Left kidney (tissue), 2 donors: Measurements from ENCODE around the gene ZNHIT2. TPM values are rescaled to one million over a fixed set of nuclear protein-coding genes. Genes with fewer than 3 reads are reported as not detected.

Experiments
- DNase-seq: peaks from one replicate; pipeline ENCODE4 v3.0.0-alpha.2; 2013
- polyA plus RNA-seq: library from polyadenylated mRNA; unstranded; fragments of 120-200 nt; gene quantifications from one replicate; pipeline ENCODE4 v1.2.1, GENCODE V29; 2013; ENCODE audit not compliant: insufficient read length

Gene ZNHIT2
- polyA plus RNA-seq, 1 donor = 4.8 TPM

DNA sequence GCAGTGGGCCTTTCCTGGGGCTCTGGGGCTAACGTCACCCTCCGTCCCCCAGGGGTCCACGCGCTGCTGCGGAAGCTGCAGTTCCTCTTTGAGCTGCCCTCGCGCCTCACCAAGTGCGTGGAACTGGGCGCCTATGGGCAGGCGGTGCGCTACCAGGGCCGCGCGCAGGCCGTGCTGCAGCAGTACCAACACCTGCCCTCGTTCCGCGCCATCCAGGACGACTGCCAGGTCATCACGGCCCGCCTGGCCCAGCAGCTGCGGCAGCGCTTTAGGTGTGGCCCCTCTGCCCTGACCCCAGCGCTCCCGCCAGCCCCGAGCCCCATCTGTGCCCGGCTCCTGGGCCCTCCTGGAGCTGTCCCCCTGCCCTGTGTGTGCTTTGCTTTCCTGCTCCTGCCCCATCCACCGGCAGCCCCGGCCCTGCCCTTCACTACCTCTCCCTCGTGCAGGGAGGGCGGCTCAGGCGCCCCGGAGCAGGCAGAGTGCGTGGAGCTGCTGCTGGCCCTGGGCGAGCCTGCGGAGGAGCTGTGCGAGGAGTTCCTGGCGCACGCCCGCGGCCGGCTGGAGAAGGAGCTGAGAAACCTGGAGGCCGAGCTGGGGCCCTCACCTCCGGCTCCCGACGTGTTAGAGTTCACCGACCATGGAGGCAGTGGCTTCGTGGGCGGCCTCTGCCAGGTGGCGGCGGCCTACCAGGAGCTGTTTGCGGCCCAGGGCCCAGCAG, 9.6 kb downstream of the ZNHIT2 start:
- no peak for DNase-seq

DNA sequence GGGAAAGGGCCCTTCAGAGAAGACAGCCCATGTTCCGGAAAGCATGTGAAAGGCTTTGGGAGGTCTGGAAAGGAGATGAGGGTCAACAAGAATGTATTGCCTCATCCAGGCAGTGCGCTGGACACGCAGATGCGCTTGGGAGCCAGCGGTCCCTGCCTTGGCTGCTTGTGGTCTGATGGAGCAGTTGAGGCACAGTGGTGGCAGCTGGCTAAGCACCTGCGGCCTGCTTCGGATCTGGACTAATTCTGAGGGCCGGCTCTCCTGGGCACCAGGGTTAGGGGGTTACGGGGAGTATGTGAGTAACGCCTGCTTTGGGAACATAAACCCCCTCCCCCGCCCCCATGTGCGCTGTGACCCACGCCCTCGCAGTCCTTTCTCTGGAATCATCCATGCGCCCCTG, 10.4 kb downstream of the ZNHIT2 start:
- DNase-seq = no peak

DNA sequence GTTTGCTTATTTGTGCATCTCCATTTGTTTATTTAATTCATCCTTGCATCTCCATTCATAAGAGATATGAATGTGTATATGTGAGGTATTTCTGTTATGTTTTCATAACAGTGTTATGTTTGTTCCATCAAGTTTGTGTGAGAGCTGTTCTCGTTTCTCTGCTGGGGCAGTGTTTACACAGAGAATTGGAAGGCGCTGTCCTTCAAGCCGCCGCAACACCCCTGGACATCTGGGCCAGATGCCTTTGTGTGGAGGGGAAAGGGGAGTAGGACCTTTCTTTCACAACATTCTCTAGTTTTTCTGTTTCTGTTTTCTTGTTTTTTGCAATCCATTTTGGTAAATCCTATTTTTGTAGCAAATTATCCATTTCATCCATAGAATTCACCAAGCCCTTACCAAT, 12.9 kb downstream of the ZNHIT2 start:
- no peak for DNase-seq

DNA sequence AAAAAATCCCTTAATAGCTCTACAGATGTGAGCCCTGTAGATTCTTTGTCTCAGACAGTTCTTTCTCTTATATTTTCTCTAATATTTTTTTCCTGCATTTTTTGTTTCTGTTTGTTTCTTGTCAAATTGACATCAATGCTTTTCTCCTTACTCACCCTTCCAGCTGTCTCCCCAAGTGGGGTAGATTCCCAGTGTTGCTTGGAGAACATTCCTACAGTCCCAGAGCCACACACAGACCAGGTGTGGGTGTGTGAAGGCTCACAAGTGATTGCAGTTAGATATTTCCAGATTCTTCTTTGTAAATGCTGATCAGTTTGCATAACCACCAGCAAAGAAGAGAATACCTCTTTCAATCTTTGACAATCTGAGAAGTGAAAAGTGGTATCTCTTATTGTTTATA, 14.0 kb downstream of the ZNHIT2 start:
- DNase-seq = no peak

DNA sequence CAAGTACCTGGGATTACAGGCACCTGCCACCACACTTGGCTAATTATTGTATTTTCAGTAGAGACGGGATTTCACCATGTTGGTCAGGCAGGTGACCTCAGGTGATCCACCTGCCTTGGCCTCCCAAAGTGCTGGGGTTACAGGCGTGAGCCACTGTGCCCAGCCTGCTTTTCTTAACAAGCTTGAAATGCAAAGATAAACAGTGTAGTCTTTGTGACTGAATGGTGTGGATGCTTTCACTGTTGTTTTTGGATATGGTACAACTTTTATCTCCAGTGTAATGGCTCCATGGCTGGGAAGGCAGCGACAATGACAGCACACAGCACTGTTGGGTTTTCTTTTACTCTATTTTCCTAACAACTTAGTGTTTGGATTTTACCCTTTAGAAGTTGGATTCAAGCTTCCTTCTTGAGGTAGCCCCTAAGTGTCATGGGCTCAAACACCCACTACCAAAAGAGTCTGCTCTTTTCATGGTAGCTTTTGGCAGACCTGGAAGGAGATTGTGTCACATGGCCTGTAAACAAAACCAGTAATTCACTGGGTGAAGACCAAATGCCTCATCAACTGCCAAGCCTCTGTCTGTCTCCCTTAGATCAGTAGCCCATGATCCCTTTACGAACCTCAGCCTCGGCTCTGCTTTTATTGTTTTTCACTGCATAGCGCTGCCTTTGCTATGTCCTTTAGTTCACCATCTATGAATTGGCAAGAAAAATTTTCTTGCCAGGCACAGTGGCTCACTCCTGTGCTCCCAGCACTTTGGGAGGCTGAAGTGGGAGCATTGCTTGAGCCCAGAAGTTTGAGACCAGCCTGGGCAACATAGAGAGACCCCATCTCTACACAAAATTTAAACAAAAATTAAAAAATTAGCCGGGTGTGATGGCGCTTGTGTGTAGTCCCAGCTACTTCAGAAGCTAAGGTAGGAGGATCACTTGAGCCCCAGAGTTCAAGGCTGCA, 15.1 kb downstream of the ZNHIT2 start:
- no peak for DNase-seq

DNA sequence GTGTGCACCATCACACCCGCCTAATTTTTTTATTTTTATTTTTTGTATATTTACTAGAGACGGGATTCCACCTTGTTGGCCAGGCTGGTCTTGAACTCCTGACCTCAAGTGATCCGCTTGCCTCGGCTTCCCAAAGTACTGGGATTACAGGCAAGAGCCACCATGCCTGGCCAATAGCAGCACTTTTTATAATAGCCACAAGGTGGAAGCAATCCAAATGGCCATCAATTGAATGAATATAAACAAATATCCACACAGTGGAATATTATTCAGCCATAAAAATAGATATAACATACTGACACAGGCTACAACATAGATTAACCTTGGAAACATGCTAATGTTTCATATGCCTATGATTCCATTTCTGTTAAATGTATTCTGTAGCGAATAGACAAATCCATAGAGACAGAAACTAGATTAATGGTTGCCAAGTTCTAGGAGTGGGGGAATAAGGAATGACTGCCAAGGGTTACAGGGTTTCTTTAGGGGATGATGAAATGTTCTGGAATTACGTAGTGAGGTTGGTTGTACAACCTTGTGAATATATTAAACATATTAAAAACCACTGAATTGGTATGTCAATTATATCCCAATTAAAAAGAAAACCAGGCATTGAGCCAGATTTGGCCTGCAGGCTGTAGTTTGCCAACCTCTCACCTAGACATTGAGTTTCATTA, 16.7 kb downstream of the ZNHIT2 start:
- DNase-seq = no peak

DNA sequence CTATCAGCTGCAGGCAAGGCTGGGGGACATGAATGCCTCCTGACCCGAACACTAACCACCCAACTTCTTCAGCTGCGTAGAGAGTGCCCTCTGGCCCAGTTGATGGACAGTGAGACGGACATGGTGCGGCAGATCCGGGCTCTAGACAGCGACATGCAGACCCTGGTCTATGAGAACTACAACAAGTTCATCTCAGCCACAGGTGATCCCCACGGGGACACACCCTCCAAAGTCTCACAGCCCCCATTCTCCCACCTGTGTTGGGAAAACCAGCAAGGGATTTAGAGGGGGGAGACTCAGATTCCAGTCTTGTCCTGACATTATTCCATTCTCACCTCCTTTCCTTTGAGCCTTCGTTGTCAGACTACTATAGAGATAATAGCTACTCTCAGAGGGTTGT, 20.6 kb downstream of the ZNHIT2 start:
- no peak for DNase-seq

DNA sequence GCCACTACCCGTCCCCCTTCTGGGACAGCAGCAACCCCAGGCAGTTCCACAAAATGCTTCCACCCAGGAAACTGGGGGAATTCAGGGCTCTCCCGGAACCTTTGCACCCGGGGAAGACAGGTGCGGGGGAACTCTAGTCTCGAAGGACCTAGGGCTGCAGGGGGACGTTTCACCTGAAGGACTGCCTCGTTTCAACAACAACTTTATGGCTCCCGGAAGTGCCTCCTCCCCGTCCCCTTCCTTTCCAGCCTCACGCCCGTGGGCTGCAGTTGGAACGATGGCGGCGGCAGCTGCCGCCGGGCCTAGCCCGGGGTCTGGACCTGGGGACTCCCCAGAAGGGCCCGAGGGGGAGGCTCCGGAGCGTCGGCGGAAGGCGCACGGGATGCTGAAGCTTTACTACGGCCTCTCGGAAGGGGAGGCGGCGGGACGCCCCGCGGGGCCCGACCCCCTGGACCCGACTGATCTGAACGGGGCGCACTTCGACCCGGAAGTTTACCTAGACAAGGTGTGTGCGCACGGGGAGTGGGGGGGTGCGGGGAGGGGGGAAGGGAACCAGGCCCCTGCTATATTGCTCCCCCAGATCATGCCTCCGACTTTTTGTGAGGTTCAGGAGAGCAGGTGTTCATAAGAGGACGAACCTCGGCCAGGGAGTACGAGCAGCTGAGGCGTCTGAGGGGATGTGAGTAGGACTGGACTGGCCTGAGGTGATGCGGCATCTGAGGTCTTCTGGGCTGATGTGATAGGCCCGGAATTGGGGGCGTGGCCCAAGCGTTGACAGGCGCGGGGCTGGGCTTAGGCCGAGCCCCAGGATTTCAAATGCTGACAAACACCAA, 21.3 kb downstream of the ZNHIT2 start, which contains the start of gene VPS51:
VPS51 (plus strand) TSS at position 241 of the 833 bp plus-strand sequence; CDS start at position 278, 37 bp downstream.
- DNase-seq = peak; percentile 91

DNA sequence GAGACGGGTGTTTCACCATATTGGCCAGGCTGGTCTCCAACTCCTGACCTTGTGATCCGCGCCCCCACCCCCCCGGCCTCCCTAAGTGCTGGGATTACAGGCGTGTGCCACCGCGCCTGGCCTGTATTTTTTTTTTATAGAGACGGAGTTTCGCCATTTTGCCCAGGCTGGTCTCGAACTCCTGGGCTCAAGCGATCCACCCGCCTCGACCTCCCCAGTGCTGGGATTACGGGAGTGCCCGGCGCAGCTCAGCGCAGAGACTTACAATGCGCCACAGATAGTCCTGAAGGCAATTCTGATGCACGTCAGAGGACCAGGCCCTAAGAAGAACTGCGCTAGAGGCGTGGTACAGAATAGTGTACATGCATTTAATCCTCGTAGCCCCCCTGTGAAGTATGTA, 22.1 kb downstream of the ZNHIT2 start:
- no peak for DNase-seq

DNA sequence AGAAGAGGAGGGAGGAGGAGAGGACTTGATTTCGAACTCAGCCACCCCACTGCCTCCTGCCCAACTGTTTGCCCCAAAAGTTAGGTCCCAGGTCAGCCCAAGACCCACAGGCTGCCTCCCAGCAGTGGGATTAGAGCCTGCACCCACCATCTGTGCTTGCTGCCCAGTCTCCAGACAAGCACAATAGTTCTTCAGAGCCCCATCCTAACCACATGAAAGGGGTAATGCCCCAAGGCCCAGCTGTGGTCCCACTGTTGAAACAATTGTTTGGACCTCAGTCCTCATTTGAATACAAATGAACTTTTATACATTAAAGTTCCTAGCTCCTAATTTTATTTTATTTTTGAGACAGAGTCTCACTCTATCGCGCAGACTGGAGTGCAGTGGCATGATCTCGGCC, 26.9 kb downstream of the ZNHIT2 start:
- DNase-seq = no peak

DNA sequence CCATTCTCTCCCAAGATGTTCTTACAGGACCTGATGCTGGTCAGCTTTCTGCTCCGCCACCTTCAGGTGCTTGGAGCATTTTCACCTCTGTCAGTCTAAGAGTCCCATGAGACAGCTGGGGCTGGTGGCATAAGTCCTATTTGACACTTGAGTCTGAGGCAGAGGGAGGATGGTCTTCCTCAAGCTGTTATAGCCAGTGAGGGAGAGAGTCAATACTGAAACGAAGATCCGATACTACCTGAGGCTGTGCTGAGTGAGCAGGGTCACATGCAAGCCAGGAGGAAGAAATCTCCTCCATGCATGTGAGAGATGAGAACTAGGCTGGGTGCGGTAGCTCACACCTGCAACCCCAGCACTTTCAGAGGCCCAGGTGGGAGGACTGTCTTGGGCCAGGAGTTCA, 27.9 kb downstream of the ZNHIT2 start:
- DNase-seq = no peak

DNA sequence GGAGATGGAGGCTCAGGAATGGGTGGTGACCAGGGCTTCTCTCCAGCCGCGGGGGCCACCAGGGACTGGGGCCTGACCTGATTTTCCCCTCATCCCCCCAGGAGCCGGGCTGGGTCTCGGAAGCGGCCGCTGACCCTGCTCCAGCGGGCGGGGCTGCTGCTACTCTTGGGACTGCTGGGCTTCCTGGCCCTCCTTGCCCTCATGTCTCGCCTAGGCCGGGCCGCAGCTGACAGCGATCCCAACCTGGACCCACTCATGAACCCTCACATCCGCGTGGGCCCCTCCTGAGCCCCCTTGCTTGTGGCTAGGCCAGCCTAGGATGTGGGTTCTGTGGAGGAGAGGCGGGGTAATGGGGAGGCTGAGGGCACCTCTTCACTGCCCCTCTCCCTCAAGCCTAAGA, 29.7 kb downstream of the ZNHIT2 start:
- no peak for DNase-seq

DNA sequence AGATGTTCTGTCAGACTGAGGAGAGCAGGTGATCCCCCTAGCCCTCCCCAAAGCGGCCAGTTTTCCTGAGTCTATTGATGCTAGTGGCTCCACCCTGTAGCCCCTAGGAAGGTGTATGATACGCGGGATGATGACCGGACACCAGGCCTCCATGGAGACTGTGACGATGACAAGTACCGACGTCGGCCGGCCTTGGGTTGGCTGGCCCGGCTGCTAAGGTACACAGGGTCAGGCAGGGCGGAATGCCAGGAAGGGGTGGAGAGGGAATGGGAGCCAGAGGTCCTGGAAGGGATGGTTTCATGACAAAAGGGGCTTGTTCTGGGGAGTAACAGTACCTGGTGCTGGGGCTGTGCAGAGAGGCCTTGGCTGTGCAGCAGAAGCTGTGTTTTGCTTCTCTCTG, 30.3 kb downstream of the ZNHIT2 start:
- DNase-seq = no peak

DNA sequence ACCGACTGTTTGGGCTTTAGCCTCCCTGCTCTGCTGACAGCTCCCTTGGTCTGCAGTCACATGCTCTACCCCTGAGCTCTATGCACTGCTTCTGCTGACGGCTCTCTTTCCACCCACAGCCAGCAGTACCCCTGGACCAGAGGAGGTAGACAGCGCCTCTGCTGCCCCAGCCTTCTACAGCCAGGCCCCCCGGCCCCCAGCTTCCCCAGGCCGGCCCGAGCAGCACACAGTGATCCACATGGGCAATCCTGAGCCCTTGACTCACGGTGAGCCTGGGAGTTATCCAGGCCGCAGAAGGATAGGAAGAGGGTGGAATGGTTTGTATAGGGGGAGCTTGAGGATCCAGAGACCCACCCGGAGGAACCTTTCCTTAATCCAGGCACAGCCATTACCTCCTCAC, 30.7 kb downstream of the ZNHIT2 start:
- DNase-seq = no peak

DNA sequence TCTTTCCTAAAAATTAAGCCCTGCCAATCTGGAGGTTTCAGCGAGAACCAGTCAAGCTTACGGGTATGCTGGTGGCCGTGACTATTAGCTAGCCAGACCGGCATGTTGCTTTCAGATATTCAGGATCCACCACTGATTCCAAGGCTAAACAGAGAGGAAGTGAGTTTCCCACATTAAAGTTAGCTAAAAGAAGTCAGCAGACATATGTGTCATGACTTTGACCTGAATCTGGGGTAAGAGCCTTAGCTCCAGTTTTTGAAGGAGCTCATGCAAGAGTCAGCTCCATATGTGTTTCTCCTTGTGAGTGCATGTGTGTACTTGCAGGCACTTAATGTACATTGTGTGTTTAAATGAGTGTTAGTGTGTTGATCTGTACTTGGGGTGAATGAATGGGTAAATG, 32.1 kb downstream of the ZNHIT2 start:
- no peak for DNase-seq

DNA sequence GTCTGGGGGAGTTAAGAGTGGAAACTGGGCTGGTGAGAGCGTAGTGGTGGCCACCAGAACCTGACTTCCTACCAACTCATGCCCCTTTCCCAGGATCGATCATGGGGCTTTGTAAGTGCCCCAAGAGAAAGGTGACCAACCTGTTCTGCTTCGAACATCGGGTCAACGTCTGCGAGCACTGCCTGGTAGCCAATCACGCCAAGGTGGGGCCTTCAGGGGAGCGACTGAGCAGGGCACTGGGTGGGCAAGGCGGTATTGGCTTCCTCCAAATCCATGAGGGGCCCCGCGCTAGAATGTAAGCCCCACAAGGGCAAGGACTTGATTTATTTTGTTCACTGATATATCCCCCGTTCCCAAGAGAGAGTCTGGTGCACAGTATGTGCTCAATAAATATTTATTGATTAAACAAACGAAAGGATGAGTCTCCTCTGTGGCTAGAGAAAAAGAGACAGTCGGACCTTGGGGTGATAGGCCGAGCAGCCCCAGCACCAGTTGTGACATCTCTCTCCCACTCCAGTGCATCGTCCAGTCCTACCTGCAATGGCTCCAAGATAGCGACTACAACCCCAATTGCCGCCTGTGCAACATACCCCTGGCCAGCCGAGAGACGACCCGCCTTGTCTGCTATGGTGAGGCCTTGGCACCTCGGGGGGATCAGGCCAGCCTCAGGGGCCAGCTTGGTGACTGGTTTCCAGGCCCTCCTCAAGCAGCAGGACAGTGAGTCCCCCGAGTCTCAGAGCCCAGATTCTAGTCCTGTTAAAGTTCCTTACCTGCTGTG, 32.7 kb downstream of the ZNHIT2 start:
- DNase-seq = no peak

DNA sequence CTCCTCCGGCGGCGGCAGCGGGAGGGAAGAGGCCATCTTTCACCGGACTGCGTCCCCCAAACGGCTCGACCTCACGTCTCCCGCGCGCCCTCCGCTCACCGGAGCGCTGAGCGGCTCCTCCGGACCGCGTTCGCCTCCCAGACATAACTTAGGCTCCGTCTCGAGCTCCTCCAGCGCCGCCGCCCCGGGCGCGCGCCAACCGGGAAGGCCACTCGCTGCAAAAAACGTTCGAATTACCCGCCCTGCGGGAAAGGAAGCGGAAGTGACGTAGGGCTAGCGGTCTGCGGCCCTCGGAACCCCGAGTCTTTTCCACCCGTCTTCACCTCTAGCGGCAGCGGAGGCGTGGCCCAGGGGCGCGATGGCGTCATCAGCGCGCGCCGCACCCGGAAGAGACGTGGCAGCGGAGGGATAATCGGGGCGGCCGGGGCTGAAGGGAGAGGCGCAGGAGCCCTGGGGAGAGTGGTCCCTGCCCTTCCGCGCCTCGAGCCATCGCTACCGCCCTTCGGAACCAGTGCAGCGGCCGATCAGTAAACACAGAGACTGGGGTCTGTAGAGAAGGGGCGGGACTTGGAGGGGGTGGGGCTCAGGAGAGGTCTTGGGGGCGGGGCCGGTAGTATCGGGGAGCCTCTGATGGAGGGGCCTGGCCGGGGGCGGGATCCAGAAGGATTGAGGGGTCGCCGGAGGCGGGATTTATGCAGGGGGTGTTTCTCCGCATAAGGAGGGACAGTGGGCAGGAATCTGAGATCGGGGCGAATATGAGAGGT, 33.5 kb downstream of the ZNHIT2 start, which contains the start of the genes CDCA5 and ZFPL1:
CDCA5 (minus strand) TSS at position 207 of the 764 bp plus-strand sequence; CDS start at position 145, 62 bp downstream.
ZFPL1 (plus strand) TSS at position 389 of the 764 bp plus-strand sequence. CDS start 477 bp downstream, outside the sequence.
- DNase-seq = peak; percentile 96

DNA sequence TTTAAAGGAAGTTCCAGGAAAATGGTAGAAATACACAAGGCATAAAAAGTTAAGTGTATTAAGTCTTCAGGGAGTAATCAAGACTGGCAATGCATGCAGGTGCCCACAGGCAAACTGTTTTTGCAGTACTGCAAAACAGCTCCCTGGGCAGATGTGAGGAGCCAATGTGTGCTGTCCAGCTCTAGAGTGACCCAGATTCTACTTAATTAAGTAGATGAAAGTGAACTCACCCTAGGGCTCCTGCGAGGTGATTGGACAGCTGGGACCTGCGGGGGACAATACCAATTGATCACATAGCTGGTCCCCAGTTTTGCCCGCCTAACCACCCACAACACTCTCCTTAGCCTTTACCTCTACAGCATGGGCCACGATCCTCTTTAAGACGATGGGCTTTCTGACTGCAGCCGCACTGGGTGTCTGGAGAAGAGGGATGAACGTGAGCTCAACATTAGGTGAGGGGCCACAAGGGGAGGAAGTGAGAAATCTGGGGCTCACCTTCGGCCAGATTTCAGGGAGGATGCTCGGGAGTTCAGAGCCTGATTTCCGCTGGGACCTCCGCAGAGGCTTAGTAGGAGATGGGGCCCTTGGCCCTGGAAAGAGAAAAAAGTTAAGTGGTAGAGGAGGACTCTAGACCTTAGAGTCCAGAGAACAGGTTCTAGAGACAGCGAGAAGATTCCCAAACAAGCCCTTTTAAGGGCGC, 34.2 kb downstream of the ZNHIT2 start:
- no peak for DNase-seq

DNA sequence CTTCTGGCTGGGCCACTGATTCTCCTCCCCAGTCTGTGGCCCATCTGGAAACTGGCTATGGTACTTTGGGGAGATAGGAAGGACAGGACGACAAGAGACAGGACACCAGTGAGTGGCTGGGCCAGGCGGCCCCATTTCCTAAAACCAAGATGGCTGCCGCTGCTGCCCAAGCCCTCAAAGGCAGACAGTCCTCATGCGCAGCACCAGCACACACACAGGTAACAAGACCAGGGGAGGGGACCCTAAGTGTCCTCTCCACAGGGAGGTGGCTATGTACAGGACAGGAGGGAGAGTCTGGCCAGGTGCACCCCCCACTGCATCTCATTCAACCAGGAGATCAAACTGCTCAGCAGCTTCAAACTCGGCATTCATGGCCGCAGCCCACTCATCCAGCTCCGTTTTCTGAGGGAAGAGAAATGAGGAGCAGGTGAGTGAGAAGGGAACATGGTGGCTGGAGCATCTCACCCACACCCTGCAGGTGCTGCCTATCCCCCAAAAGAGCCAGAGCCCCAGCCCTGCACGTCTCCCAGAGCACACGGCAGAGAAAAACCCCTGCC, 38.6 kb downstream of the ZNHIT2 start:
- no peak for DNase-seq
